H9 (cell line): Measurements from ENCODE around the gene COMMD1. TPM values are rescaled to one million over a fixed set of nuclear protein-coding genes. Genes with fewer than 3 reads are reported as not detected.

Source experiments
- DNase-seq: peaks from one replicate; pipeline ENCODE4 v3.0.0-alpha.2; 2017
- H2AFZ ChIP-seq: one replicate; pipeline ENCODE4 v1.6.1; 2013; ENCODE audit warnings: mild to moderate bottlenecking, low read length, control low read depth, moderate library complexity
- H2AK5ac ChIP-seq: 2 replicates; pipeline ENCODE4 v1.6.1; 2013; ENCODE audit warnings: low read length, control low read depth, mixed read lengths; ENCODE audit not compliant: insufficient read length
- H2BK120ac ChIP-seq: one replicate; pipeline ENCODE4 v1.6.1; 2013; ENCODE audit warnings: low read depth, mild to moderate bottlenecking, low read length, control low read depth, inconsistent platforms; ENCODE audit not compliant: poor library complexity, severe bottlenecking
- H2BK12ac ChIP-seq: 2 replicates; pipeline ENCODE4 v1.6.1; 2013; ENCODE audit warnings: low read length, control low read depth, mixed read lengths, low read depth; ENCODE audit not compliant: insufficient read length
- H2BK15ac ChIP-seq: 2 replicates; pipeline ENCODE4 v1.6.1; 2013; ENCODE audit warnings: low read depth, low read length, control low read depth
- H2BK20ac ChIP-seq: one replicate; pipeline ENCODE4 v1.6.1; 2013; ENCODE audit warnings: low read depth, mild to moderate bottlenecking, low read length, control low read depth, inconsistent platforms; ENCODE audit not compliant: poor library complexity, severe bottlenecking
- H2BK5ac ChIP-seq: 2 replicates; pipeline ENCODE4 v1.6.1; 2013; ENCODE audit warnings: low read length, control low read depth, mixed read lengths; ENCODE audit not compliant: insufficient read length
- H3K14ac ChIP-seq: 2 replicates; pipeline ENCODE4 v1.6.1; 2013; ENCODE audit warnings: low read length, control low read depth; ENCODE audit not compliant: insufficient read depth
- H3K18ac ChIP-seq: 2 replicates; pipeline ENCODE4 v1.6.1; 2013; ENCODE audit warnings: low read depth, mild to moderate bottlenecking, mixed read lengths, low read length, control low read depth; ENCODE audit not compliant: insufficient read length
- H3K23ac ChIP-seq: 2 replicates; pipeline ENCODE4 v1.6.1; 2013; ENCODE audit warnings: low read length, control low read depth, mixed read lengths, low read depth; ENCODE audit not compliant: insufficient read length
- H3K23me2 ChIP-seq: 2 replicates; pipeline ENCODE4 v1.6.1; 2013; ENCODE audit warnings: low read depth, mild to moderate bottlenecking, mixed read lengths, low read length, control low read depth; ENCODE audit not compliant: insufficient read length, poor library complexity, severe bottlenecking
- H3K27ac ChIP-seq: 2 replicates; pipeline ENCODE4 v1.5.1; 2013; ENCODE audit warnings: low read length, control low read depth, mixed read lengths, low read depth; ENCODE audit not compliant: insufficient read length
- H3K27me3 ChIP-seq: 2 replicates; pipeline ENCODE4 v1.6.1; 2013; ENCODE audit warnings: low read length, control low read depth, inconsistent platforms; ENCODE audit not compliant: insufficient read depth
- H3K4ac ChIP-seq: 2 replicates; pipeline ENCODE4 v1.6.1; 2013; ENCODE audit warnings: low read depth, mild to moderate bottlenecking, control low read depth, inconsistent platforms, low read length, moderate library complexity
- H3K4me1 ChIP-seq: 2 replicates; pipeline ENCODE4 v1.6.1; 2013; ENCODE audit warnings: low read length, control low read depth, inconsistent platforms; ENCODE audit not compliant: insufficient read depth
- H3K4me2 ChIP-seq: 2 replicates; pipeline ENCODE4 v1.6.1; 2013; ENCODE audit warnings: low read length, control low read depth, mixed read lengths; ENCODE audit not compliant: insufficient read length, insufficient read depth
- H3K56ac ChIP-seq: 2 replicates; pipeline ENCODE4 v1.6.1; 2013; ENCODE audit warnings: low read depth, mild to moderate bottlenecking, mixed read lengths, low read length, control low read depth; ENCODE audit not compliant: insufficient read length
- H3K79me1 ChIP-seq: 2 replicates; pipeline ENCODE4 v1.6.1; 2013; ENCODE audit warnings: low read depth, mild to moderate bottlenecking, moderate library complexity, low read length, control low read depth, inconsistent platforms; ENCODE audit not compliant: insufficient read depth, poor library complexity, severe bottlenecking
- H3K79me2 ChIP-seq: 2 replicates; pipeline ENCODE4 v1.6.1; 2013; ENCODE audit warnings: low read length, control low read depth, inconsistent platforms; ENCODE audit not compliant: insufficient read depth
- H3K9ac ChIP-seq: 2 replicates; pipeline ENCODE4 v1.6.1; 2013; ENCODE audit warnings: low read length, control low read depth, mixed read lengths; ENCODE audit not compliant: insufficient read length; ENCODE audit errors: extremely low read depth
- H3K9me3 ChIP-seq: one replicate; pipeline ENCODE4 v1.6.1; 2013; ENCODE audit warnings: low read depth, low read length, inconsistent platforms; ENCODE audit not compliant: control insufficient read depth
- H3T11ph ChIP-seq: one replicate; pipeline ENCODE4 v1.6.1; 2013; ENCODE audit warnings: mild to moderate bottlenecking, low read length, control low read depth, inconsistent platforms
- H4K20me1 ChIP-seq: one replicate; pipeline ENCODE4 v1.6.1; 2013; ENCODE audit not compliant: control insufficient read depth, insufficient read length, insufficient read depth
- H4K5ac ChIP-seq: 2 replicates; pipeline ENCODE4 v1.6.1; 2013; ENCODE audit warnings: low read depth, mild to moderate bottlenecking, mixed read lengths, low read length, control low read depth; ENCODE audit not compliant: insufficient read length
- H4K8ac ChIP-seq: replicated peaks from 2 replicates; pipeline ENCODE4 v1.6.1; 2013; ENCODE audit warnings: low read length, control low read depth, mixed read lengths, low read depth; ENCODE audit not compliant: insufficient read length
- H4K91ac ChIP-seq: 2 replicates; pipeline ENCODE4 v1.6.1; 2013; ENCODE audit warnings: low read depth, mild to moderate bottlenecking, moderate library complexity, mixed read lengths, low read length, control low read depth; ENCODE audit not compliant: insufficient read length
- H3K27ac Mint-ChIP-seq, 3 experiments: 2 replicates in 2 of 3; 3 replicates in 1 of 3; pipeline ENCODE4 v1.8.0; 2020 to 2021; ENCODE audit warnings: mixed read lengths in 3 of 3, mild to moderate bottlenecking in 1 of 3, moderate library complexity in 1 of 3
- H3K27me3 Mint-ChIP-seq: 2 replicates; pipeline ENCODE4 v1.8.0; 2021; ENCODE audit warnings: low read depth, mild to moderate bottlenecking, moderate library complexity, mixed read lengths
- H3K36me3 Mint-ChIP-seq, 3 experiments: 2 replicates in 2 of 3; 3 replicates in 1 of 3; pipeline ENCODE4 v1.8.0; 2020 to 2021; ENCODE audit warnings: low read depth in 3 of 3, mixed read lengths in 3 of 3; ENCODE audit not compliant: insufficient read depth in 1 of 3
- H3K4me1 Mint-ChIP-seq, 2 experiments: 2 replicates each; pipeline ENCODE4 v1.8.0; 2020; ENCODE audit warnings: mixed read lengths in 2 of 2
- H3K4me3 Mint-ChIP-seq, 2 experiments: 2 replicates in 1 of 2; 3 replicates in 1 of 2; pipeline ENCODE4 v1.8.0; 2020 to 2021; ENCODE audit warnings: mild to moderate bottlenecking in 2 of 2, mixed read lengths in 2 of 2, moderate library complexity in 1 of 2
- H3K9me3 Mint-ChIP-seq, 2 experiments: 2 replicates in 1 of 2; 3 replicates in 1 of 2; pipeline ENCODE4 v1.8.0; 2020; ENCODE audit warnings: mild to moderate bottlenecking in 2 of 2, mixed read lengths in 2 of 2, moderate library complexity in 1 of 2
- WGBS: extraction: QIAGEN DNeasy Blood & Tissue Kit; methylation state at CpG from one replicate; pipeline ENCODE4 v1.1.7; 2013; ENCODE audit warnings: missing lambda C conversion rate, low lambda C conversion rate, mixed read lengths; ENCODE audit not compliant: insufficient read length; ENCODE audit errors: extremely low coverage; 5-methylcytosine and 5-hydroxymethylcytosine counted together
- total RNA-seq: library from RNA; stranded (reverse); gene quantifications from 2 replicates; pipeline ENCODE4 v1.2.1, GENCODE V29; 2021
- TF ChIP-seq, protein P1 (sequence below): fragments of 200-600 bp; sonication (generic); conservative IDR thresholded peaks from 3 replicates; pipeline ENCODE4 v1.8.0; 2021; ENCODE audit warnings: antibody characterized with exemption, mild to moderate bottlenecking

Gene COMMD1
- total RNA-seq, 1 experiment from 2014 or later, result 31.5 TPM

DNA sequence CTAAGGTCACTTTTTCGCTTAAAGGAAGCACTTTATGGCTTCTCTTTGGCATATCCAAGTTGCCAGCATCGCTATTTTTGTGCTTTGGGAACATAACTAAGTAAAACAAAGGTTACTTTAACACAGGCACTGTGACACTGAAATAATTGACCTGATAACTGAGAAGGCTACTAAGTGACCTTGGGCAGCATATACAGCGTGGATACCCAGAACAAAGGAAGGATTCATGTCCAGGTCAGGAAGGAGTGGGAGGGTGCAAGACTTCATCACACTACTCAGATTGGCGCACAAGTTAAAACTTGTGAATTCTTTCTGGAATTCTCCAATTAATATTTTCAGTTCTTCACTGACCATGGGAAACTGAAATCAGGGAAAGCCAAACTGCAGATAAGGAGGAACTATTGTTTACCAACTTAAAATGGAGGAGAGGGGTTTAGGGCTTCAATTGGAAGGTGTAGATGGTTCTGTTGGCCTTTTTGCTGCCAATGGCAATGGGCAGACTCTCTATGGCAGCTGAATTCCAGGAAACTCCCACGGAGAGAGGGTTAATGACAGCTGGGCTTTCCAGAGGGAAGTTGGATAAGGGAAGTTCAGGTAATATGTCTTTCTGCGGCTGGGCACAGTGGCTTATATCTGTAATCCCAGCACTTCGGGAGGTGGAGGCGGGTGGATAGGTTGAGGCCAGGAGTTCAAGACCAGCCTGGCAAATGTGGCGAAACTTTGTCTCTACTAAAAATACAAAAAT lies 45.3 kb downstream of the COMMD1 start:
- TF ChIP-seq, protein P1, sequence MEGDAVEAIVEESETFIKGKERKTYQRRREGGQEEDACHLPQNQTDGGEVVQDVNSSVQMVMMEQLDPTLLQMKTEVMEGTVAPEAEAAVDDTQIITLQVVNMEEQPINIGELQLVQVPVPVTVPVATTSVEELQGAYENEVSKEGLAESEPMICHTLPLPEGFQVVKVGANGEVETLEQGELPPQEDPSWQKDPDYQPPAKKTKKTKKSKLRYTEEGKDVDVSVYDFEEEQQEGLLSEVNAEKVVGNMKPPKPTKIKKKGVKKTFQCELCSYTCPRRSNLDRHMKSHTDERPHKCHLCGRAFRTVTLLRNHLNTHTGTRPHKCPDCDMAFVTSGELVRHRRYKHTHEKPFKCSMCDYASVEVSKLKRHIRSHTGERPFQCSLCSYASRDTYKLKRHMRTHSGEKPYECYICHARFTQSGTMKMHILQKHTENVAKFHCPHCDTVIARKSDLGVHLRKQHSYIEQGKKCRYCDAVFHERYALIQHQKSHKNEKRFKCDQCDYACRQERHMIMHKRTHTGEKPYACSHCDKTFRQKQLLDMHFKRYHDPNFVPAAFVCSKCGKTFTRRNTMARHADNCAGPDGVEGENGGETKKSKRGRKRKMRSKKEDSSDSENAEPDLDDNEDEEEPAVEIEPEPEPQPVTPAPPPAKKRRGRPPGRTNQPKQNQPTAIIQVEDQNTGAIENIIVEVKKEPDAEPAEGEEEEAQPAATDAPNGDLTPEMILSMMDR, result no peak
- Histone ChIP-seq H3K27me3 (no peaks in the 10 kb centered on the region), H2AFZ (no peak overlapping the region), H3K4me1 (no peaks in the 10 kb centered on the region), H3K79me2 (no peaks in the 10 kb centered on the region), H3K4me2 (no peak overlapping the region), H2BK15ac (no peak overlapping the region), H3K4ac (no peak overlapping the region), H3K27ac (no peak overlapping the region), H2AK5ac (no peak overlapping the region), H3K9ac (no peak overlapping the region), H3K14ac (no peak overlapping the region), H4K91ac (no peak overlapping the region), H3K23me2 (no peaks in the 10 kb centered on the region), H4K20me1 (no peaks in the 10 kb centered on the region), H2BK20ac (no peak overlapping the region), H2BK5ac (no peak overlapping the region), H3T11ph (no peak overlapping the region), H3K9me3 (no peaks in the 10 kb centered on the region), H4K8ac (no peak overlapping the region), H2BK12ac (no peak overlapping the region), H3K23ac (no peak overlapping the region), H3K56ac (no peak overlapping the region), H4K5ac (no peak overlapping the region), H3K18ac (no peak overlapping the region), H2BK120ac (no peak overlapping the region), H3K79me1 (no peaks in the 10 kb centered on the region)
- peaks cover 12 to 24% of the 10 kb centered on the region in 2 experiments for H3K4me1 Mint-ChIP-seq
- H3K27ac Mint-ChIP-seq, result no peak overlapping the region; a peak in 1 of 7 replicates
- H3K4me3 Mint-ChIP-seq, result no peak overlapping the region
- H3K36me3 Mint-ChIP-seq, result peaks cover 8 to 20% (median 19%) of the 10 kb centered on the region in 3 experiments
- no peak for DNase-seq
- H3K9me3 Mint-ChIP-seq, result peaks cover 11 to 16% of the 10 kb centered on the region in 2 experiments
- no peaks in the 10 kb centered on the region for H3K27me3 Mint-ChIP-seq
- no CpG with 5 or more reads among the region's 9 CpGs for WGBS
